ENCODE data around the gene SLC47A1.
"Not testable (repeated sequence)": the region's sequence is repeated elsewhere in the genome, so short reads cannot be mapped to it uniquely, and the experiment has no call there.

Gene SLC47A1

GRCh38 chr17:19533718-19534561, at the start of gene SLC47A1:
Gene SLC47A1 (plus strand): TSS chr17:19533854. CDS start chr17:19533940, 86 bp downstream.
- peak in 1 of 2 experiments; percentile 29 for DNase-seq

- no peak for DNase-seq
These were observed 47.8 kb upstream of the SLC47A1 start for GRCh38 chr17:19485800-19486340.

- no peak for DNase-seq
These were observed 47.2 kb upstream of the SLC47A1 start for GRCh38 chr17:19486351-19487023.

GRCh38 chr17:19487024-19487600, 46.5 kb upstream of the SLC47A1 start:
- DNase-seq, result no peak

GRCh38 chr17:19492141-19492540, 41.5 kb upstream of the SLC47A1 start:
- no peak for DNase-seq

- DNase-seq, result no peak
These were observed 38.5 kb upstream of the SLC47A1 start for GRCh38 chr17:19494961-19495806.

GRCh38 chr17:19495828-19496528, 37.7 kb upstream of the SLC47A1 start:
- no peak for DNase-seq

- DNase-seq, result no peak
These were observed 36.0 kb upstream of the SLC47A1 start for GRCh38 chr17:19497624-19498023.

GRCh38 chr17:19501219-19501618, 32.4 kb upstream of the SLC47A1 start:
- DNase-seq, result no peak

- DNase-seq, result no peak
These were observed 31.1 kb upstream of the SLC47A1 start for GRCh38 chr17:19502517-19502916.

- DNase-seq, result not testable (repeated sequence)
These were observed 28.1 kb upstream of the SLC47A1 start for GRCh38 chr17:19505561-19505960.

GRCh38 chr17:19507775-19508576, 25.7 kb upstream of the SLC47A1 start:
- DNase-seq, result peak; percentile 67 to 88

GRCh38 chr17:19508577-19508867, 25.1 kb upstream of the SLC47A1 start:
- DNase-seq, result peak in 1 of 2 experiments; percentile 45

GRCh38 chr17:19509281-19509852, 24.3 kb upstream of the SLC47A1 start:
- DNase-seq, result peak in 1 of 2 experiments; percentile 2

GRCh38 chr17:19510903-19511302, 22.8 kb upstream of the SLC47A1 start:
- no peak for DNase-seq

- peak in 1 of 2 experiments; percentile 57 for DNase-seq
These were observed 19.7 kb upstream of the SLC47A1 start for GRCh38 chr17:19513897-19514488.

- DNase-seq, result no peak
These were observed 16.0 kb upstream of the SLC47A1 start for GRCh38 chr17:19517699-19518098.

GRCh38 chr17:19519388-19520291, 14.0 kb upstream of the SLC47A1 start:
- DNase-seq, result not testable (repeated sequence)

GRCh38 chr17:19520641-19521040, 13.0 kb upstream of the SLC47A1 start:
- no peak for DNase-seq

Measured in NCI-H526 (cell line).